HG03565 (cell line): ENCODE measurements around the gene LRP1B.

Experiments used
- ATAC-seq: cut with Tn5 transposase; IDR thresholded peaks from one replicate; pipeline ENCODE4 v1.9.1; 2021; ENCODE audit warnings: mild to moderate bottlenecking, moderate library complexity; ENCODE audit not compliant: unreplicated experiment

LRP1B gene

DNA sequence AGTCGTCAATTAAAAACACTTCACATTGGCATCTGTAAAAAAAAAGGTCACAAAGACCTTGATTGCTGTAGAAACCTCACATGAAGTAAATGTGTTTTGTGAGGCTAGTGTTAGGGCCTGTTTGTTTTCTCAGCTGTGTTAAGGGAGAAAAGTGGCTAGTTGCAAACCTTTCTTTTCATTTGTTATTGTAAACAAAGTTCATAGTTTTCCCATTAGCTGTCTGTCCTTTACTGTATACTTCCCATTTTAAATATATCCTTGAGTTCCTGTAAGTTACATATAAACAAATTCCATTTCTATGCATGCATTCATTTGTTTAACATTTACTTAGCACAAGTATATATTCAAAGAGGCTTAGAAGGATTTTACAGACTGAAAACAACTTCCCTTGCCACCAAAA, 1250.2 kb downstream of the LRP1B start:
- no peak for ATAC-seq

DNA sequence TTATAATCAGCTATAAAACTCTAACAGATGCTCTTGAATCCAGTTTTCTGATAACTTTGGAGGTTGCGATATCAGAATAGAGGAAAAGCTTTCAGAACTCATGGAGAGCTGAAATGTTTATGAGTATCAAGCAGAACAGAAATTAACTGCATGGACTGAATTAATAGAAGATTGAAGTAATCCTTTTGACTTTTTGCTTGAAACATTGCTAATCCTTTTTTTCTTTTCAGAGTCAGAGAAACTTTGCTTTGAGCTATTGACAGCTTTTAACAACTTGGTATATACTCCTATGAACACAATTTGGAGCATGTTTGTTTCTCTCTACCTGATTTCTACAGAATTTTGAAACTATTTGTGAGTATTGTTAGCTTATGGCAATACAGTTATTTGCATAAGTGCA, 1254.8 kb downstream of the LRP1B start:
- no peak for ATAC-seq

DNA sequence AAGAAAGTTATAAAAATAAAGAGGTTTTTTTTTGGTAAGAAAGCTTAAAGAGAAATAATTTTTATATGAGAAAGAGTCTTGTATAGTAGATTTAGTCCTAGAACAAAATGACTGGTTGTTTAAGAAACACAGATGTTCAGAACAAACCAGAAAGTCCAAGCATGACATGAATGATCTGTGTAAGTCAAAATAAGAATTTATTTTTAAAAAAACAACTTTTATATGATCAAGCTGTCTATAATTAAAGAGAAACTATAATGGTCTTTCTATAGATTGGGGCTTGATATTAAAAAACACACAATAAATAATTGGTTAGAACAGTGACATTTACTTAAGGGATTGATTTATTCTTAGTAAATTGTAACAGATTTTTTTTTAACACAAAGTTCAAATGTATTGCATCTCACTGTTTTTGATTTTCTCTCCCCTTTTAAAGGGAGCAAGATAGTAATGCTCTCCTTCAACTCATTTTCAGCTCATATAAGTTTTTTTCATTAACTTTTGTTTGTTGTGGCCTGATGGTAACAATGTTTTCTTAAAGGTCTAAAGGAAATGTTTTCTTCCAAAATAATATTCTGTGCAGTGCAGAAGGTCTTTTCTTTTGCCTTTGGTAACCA, 1256.8 kb downstream of the LRP1B start:
- no peak for ATAC-seq

- ATAC-seq: no peak
These were observed 1260.9 kb downstream of the LRP1B start for GRCh38 chr2:140869925-140870324.

GRCh38 chr2:140869107-140869506, 1261.7 kb downstream of the LRP1B start:
- no peak for ATAC-seq

DNA sequence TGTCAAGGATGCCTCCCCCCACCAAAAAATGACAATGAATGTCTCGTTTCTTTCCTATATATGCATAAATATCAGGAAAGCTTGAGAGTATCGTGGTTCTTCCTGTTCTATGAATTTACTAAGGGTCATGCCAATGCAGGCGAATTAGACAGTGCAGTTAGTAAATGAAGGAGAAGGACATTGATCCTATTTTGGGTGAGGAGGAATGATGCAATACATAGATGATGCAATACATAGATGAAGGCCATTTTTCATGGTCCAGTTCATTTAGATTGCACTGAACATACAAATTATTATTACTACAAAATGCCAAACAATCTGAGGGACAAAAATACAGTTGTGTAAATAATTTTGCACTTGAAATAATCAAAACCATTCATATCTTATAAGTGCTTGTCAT, 1265.0 kb downstream of the LRP1B start:
- no peak for ATAC-seq

GRCh38 chr2:140863713-140864112, 1267.1 kb downstream of the LRP1B start:
- ATAC-seq: peak; percentile 61

DNA sequence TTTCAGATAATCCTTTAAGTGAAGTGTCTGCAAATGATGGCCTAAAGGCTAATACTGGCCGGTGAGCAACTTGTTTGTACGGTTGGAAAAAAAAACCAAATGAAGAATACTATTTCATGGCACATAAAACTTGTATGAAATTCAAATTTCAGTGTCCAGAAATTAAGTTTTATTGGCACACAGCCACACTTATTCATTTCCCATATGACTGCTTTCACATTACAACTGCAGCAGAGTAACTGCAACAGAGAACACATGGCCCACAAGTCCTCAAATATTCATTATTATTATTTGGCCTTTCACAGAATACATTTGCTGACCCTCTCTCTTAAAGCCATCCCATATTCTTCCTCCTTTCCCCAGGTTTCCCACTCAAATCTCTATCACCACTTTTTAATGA, 1268.6 kb downstream of the LRP1B start:
- no peak for ATAC-seq

DNA sequence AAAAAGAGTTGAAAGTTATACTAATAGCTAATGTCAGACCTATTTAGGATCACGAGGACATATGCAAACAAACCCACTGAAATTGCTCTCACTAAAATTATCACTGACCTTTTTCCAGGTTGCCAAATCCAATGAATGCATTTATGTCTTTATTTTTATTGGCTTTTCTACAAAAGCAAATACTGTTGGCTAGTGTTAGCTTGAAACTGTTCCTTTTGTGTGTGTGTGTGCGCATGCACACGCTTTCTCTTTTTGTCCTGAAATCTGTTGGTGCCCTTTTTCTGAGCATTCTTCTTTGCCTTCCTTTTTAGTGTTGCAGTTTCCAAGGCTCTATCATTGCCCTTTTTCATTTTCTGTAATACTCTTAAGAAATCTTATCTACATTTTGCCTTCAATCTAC, 1269.2 kb downstream of the LRP1B start:
- no peak for ATAC-seq

GRCh38 chr2:140855471-140855870, 1275.3 kb downstream of the LRP1B start:
- ATAC-seq: no peak

DNA sequence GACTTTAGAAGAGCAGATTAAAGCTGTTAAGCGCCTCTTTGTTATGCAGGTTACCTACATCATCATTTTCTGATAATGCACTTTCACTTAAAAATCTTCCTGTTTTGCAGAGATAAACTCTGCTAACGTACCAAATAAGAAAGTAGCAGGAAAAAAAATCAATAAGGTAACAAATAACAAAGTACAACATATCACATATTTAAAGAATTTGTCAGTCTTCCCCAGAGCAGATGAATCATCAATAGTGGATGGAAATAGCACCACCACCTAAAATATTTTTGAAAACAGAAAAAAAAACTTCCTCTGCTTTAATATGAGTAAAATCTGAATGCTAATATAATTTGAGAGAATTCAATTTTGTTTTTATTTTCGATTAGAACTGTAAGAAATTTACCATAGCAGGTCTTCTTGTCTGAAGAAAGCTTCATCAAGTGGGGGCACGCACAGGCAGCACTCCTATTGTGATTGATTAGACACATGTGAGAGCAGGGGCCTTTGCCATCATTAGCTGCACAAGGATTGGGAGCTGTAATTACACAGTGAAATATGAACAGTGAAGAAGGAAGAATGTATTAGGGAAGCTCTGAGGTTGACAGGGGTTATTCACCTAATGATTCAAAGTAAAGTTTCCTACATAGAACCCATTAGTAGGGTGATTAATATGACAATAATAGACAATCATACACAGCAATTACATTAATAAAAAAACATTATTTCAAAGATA, 1279.4 kb downstream of the LRP1B start:
- ATAC-seq: no peak

GRCh38 chr2:140843186-140843585, 1287.6 kb downstream of the LRP1B start:
- no peak for ATAC-seq

- ATAC-seq: no peak
These were observed 1288.7 kb downstream of the LRP1B start for GRCh38 chr2:140842110-140842509.

GRCh38 chr2:140841141-140841540, 1289.7 kb downstream of the LRP1B start:
- ATAC-seq: no peak

GRCh38 chr2:140836826-140837225, 1294.0 kb downstream of the LRP1B start:
- ATAC-seq: no peak

GRCh38 chr2:140835079-140835478, 1295.7 kb downstream of the LRP1B start:
- ATAC-seq: no peak

DNA sequence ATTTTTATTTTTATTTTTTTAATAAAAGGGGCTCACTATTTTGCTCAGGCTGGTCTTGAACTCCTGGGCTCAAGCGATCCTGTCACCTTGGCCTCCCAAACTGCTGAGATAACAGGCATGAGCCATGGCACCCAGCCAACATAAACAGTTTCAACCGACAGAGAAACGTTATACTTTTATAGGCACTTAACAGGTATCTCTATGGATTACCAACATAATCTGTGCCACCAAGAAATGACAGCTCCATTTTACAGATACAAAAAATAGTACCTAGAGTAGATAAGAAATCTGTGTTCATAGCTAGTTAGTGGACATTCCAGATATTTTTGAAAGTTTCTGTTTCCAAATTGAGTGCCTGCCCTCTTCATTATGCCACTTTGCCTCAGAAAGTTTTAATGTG, 1316.7 kb downstream of the LRP1B start:
- no peak for ATAC-seq

- peak; percentile 83 for ATAC-seq
These were observed 1322.0 kb downstream of the LRP1B start for GRCh38 chr2:140808820-140809219.

GRCh38 chr2:140808211-140808610, 1322.6 kb downstream of the LRP1B start:
- ATAC-seq: no peak

DNA sequence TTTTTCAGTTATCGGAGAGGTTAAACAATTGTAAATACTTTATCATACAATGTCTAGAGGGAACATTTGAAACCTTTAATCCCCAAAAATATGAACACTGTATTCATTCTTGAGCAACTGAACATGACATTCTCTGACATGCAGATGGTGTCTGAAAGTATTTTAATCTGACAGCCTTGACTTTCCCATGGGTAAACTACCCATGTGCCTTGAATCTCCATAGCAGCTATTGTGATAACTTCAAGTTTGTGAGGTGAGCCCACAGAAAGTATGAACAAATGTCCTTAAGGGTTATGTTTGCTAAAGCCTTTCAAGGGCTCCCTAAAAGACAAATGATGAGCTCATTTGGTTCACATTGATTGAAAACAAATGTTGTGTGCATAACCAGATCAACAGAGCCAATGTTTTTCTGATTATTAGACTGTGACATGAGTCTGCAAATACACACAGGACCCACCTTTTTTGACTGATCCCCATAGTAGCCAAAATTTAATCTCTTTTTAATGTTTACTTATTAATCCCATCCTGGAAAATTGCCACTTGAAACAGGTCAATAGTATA, 1326.0 kb downstream of the LRP1B start:
- ATAC-seq: no peak

- no peak for ATAC-seq
These were observed 1329.5 kb downstream of the LRP1B start for GRCh38 chr2:140801311-140801710.

DNA sequence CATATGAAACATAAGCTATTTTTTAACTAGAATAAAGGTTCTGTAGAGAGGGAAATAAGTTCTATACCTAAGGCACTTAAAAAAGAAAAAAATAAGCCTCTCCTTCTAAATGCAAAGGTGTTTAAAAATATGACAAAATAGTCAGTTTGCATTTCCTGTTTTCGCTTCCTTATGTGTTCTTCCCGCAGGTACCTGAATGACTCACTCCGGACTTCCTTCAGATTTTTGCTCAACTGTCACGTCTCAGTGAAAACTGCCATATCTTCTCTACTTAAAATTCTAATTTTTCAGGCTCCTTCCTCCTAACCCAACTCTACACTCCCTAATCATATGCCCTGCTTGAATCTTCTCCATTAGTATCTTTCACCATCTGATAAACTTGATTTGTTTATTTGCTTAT, 1333.1 kb downstream of the LRP1B start:
- peak; percentile 98 for ATAC-seq
